A549 (cell line): ENCODE results near the gene MTCH2. TPM values are rescaled to one million over a fixed set of nuclear protein-coding genes. Genes with fewer than 3 reads are reported as not detected.

Experiments
- ATAC-seq, 2 experiments: fragments of 200-7000 bp in 1 of 2; fragments of >200 bp in 1 of 2; cut with Nextera tagmentation in 1 of 2; cut with Tn5 transposase in 1 of 2; 3 replicates each; pipeline versions ENCODE4 v1.8.0 to v1.9.1; 2018 to 2020; ENCODE audit warnings: mild to moderate bottlenecking in 1 of 2, moderate library complexity in 1 of 2
- CTCF ChIA-PET: fragments of 300-600 bp; sonication (Branson Sonifier 250); formaldehyde crosslinking; extraction: SDS; loops from one replicate; lab custom pipeline; 2021; ENCODE audit warnings: antibody characterized with exemption, inconsistent platforms; lab: Yijun Ruan, JAX
- POLR2A ChIA-PET: fragments of 350-600 bp; formaldehyde crosslinking; extraction: SDS; loops from one replicate; lab custom pipeline; 2021; ENCODE audit warnings: antibody characterized with exemption, inconsistent platforms; lab: Yijun Ruan, JAX
- DNase-seq, 2 experiments: peaks; one replicate each; pipeline versions ENCODE4 v3.0.0 to v3.0.0-alpha.2; 2011 to 2016; ENCODE audit warnings: low read depth in 1 of 2, low spot score in 1 of 2
- FAIRE-seq: peaks from 2 replicates; lab custom pipeline; 2011; peaks lifted over from hg19 to GRCh38; lab: Jason Lieb, UNC
- H3K27ac ChIP-seq, 2 experiments: fragments of >200 bp; sonication (Bioruptor Twin); formaldehyde crosslinking; 3 replicates each; pipeline ENCODE4 v1.5.1; 2016 to 2017
- H3K4me1 ChIP-seq: fragments of >200 bp; sonication (Bioruptor Twin); formaldehyde crosslinking; 3 replicates; pipeline ENCODE4 v1.6.1; 2016
- H3K4me2 ChIP-seq: fragments of >200 bp; sonication (Bioruptor Twin); formaldehyde crosslinking; 3 replicates; pipeline ENCODE4 v1.6.1; 2016
- H3K4me3 ChIP-seq: fragments of >200 bp; sonication (Bioruptor Twin); formaldehyde crosslinking; 3 replicates; pipeline ENCODE4 v1.5.1; 2016
- H3K9me3 ChIP-seq: fragments of >200 bp; sonication (Bioruptor Twin); formaldehyde crosslinking; 3 replicates; pipeline ENCODE4 v1.6.1; 2016
- CBX2 ChIP-seq: fragments of 200-600 bp; sonication (generic); IDR thresholded peaks from 2 replicates; pipeline ENCODE4 v1.6.1; 2016; ENCODE audit warnings: low read depth, mild to moderate bottlenecking, borderline replicate concordance
- E2F6 ChIP-seq: IDR thresholded peaks from 2 replicates; pipeline ENCODE4 v1.6.1; 2012; ENCODE audit warnings: low read depth, borderline replicate concordance
- GATA3 ChIP-seq: IDR thresholded peaks from 2 replicates; pipeline ENCODE4 v1.6.1; 2012; ENCODE audit warnings: borderline replicate concordance
- HOXB13 ChIP-seq: fragments of 250-450 bp; sonication (Bioruptor Pico); IDR thresholded peaks from 2 replicates; pipeline ENCODE4 v1.5.0; 2020; ENCODE audit warnings: low read depth, mild to moderate bottlenecking, moderate library complexity
- KDM5A ChIP-seq: fragments of 200-600 bp; sonication (generic); IDR thresholded peaks from 2 replicates; pipeline ENCODE4 v1.6.1; 2016; ENCODE audit warnings: antibody characterized with exemption, mild to moderate bottlenecking
- MAFK ChIP-seq: fragments of 450-650 bp; IDR thresholded peaks from 2 replicates; pipeline ENCODE4 v1.6.1; 2014; ENCODE audit not compliant: partially characterized antibody
- MAZ ChIP-seq: fragments of 150-350 bp; IDR thresholded peaks from 2 replicates; pipeline ENCODE4 v1.6.1; 2014; ENCODE audit warnings: antibody characterized with exemption, low read depth, low read length, borderline replicate concordance
- POLR2AphosphoS2 ChIP-seq: conservative IDR thresholded peaks from 2 replicates; pipeline ENCODE4 v1.6.1; 2012; ENCODE audit warnings: low read length, improper control_type of control experiment, inconsistent platforms
- RAD21 ChIP-seq, 2 experiments: fragments of >200 bp in 1 of 2; sonication (Bioruptor Twin) in 1 of 2; formaldehyde crosslinking in 1 of 2; IDR thresholded peaks in 1 of 2; conservative IDR thresholded peaks in 1 of 2; 2 replicates in 1 of 2; 3 replicates in 1 of 2; pipeline ENCODE4 v1.6.1; 2012 to 2018; ENCODE audit warnings: inconsistent platforms in 1 of 2
- REST ChIP-seq: fragments of 200-600 bp; sonication (generic); IDR thresholded peaks from 2 replicates; pipeline ENCODE4 v1.6.1; 2016; ENCODE audit warnings: antibody characterized with exemption, mild to moderate bottlenecking, moderate library complexity
- SMC3 ChIP-seq: fragments of >200 bp; sonication (Bioruptor Twin); formaldehyde crosslinking; IDR thresholded peaks from 3 replicates; pipeline ENCODE4 v1.6.1; 2018; ENCODE audit warnings: inconsistent platforms
- TP53 ChIP-seq: fragments of 250-450 bp; sonication (Bioruptor Pico); IDR thresholded peaks from 2 replicates; pipeline ENCODE4 v1.5.0; 2021; ENCODE audit warnings: mild to moderate bottlenecking, moderate library complexity
- WGBS: methylation state at CpG from one replicate; pipeline ENCODE4 v1.1.6; 2017; ENCODE audit errors: missing lambda C conversion rate; 5-methylcytosine and 5-hydroxymethylcytosine counted together
- polyA plus RNA-seq, 4 experiments: library from polyadenylated mRNA; depleted of rRNA in 3 of 4; stranded (reverse); fragments of >200 nt; fragmentation: RNase III in 1 of 4; extraction: RNeasy Plus Mini Kit Qiagen cat#74134 plus additional on column Dnase treatment in 1 of 4; gene quantifications; 2 replicates in 3 of 4; 3 replicates in 1 of 4; pipeline ENCODE4 v1.2.3, GENCODE V29; 2011 to 2017
- TF ChIP-seq, protein P1 (sequence below): fragments of >200 bp; sonication (Bioruptor Twin); formaldehyde crosslinking; IDR thresholded peaks from 3 replicates; pipeline ENCODE4 v1.6.1; 2016
- TF ChIP-seq, protein P2 (sequence below): fragments of >200 bp; sonication (Bioruptor Twin); formaldehyde crosslinking; IDR thresholded peaks from 2 replicates; pipeline ENCODE4 v1.6.1; 2016
- TF ChIP-seq, protein P3 (sequence below): IDR thresholded peaks from 2 replicates; pipeline ENCODE4 v1.6.1; 2012
- TF ChIP-seq, protein P4 (sequence below): fragments of >200 bp; sonication (Bioruptor Twin); formaldehyde crosslinking; IDR thresholded peaks from 3 replicates; pipeline ENCODE4 v1.5.1; 2016

MTCH2 gene
- polyA plus RNA-seq, 2 of the 4 experiments (the other 2 are of a cell fraction): 179 to 222 TPM

- no peaks in the 10 kb centered on the region for H3K4me1 ChIP-seq
- ATAC-seq (no peak), FAIRE-seq (no peak), DNase-seq (no peak)
- WGBS: 95% methylated on average over 2 of the region's 2 CpGs
- TF ChIP-seq MAZ: no peak
- no peak for TF ChIP-seq E2F6
- TF ChIP-seq GATA3: no peak
- no peak for TF ChIP-seq TP53 (CRISPR knock-in tag)
- TF ChIP-seq, protein P1, sequence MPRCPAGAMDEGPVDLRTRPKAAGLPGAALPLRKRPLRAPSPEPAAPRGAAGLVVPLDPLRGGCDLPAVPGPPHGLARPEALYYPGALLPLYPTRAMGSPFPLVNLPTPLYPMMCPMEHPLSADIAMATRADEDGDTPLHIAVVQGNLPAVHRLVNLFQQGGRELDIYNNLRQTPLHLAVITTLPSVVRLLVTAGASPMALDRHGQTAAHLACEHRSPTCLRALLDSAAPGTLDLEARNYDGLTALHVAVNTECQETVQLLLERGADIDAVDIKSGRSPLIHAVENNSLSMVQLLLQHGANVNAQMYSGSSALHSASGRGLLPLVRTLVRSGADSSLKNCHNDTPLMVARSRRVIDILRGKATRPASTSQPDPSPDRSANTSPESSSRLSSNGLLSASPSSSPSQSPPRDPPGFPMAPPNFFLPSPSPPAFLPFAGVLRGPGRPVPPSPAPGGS: no peak
- TF ChIP-seq KDM5A: no peak
- H3K4me3 ChIP-seq: no peak overlapping the region
- no peaks in the 10 kb centered on the region for H3K9me3 ChIP-seq
- H3K27ac ChIP-seq: no peak overlapping the region
- H3K4me2 ChIP-seq: no peak overlapping the region
- POLR2A ChIA-PET: no interaction called here
- CTCF ChIA-PET: interaction anchor here (0.9 to 1.9 kb wide), 3 partner anchors 11 to 246 kb away, joined by 3 to 6 read pairs (median 5); no protein-coding TSS in a partner anchor
Observed at GRCh38 chr11:47620836-47621378, 21.5 kb downstream of the MTCH2 start.

GRCh38 chr11:47617417-47617809 is 24.9 kb downstream of the MTCH2 start:
- no peak overlapping the region for H3K4me3 ChIP-seq
- FAIRE-seq: no peak
- DNase-seq: no peak
- no peak overlapping the region for H3K27ac ChIP-seq
- H3K4me1 ChIP-seq: no peaks in the 10 kb centered on the region
- ChIA-PET CTCF (interaction anchor here (0.7 to 1.4 kb wide), 5 partner anchors 9 to 32 kb away, joined by 3 to 12 read pairs (median 3); no protein-coding TSS in a partner anchor), POLR2A (no interaction called here)
- ATAC-seq: no peak
- H3K4me2 ChIP-seq: no peak overlapping the region
- no peaks in the 10 kb centered on the region for H3K9me3 ChIP-seq
- TF ChIP-seq GATA3: no peak
- TF ChIP-seq, protein P2, sequence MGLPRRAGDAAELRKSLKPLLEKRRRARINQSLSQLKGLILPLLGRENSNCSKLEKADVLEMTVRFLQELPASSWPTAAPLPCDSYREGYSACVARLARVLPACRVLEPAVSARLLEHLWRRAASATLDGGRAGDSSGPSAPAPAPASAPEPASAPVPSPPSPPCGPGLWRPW: no peak
- TF ChIP-seq REST: no peak
- no peak for TF ChIP-seq MAFK
- no peak for TF ChIP-seq POLR2AphosphoS2
- TF ChIP-seq HOXB13 (CRISPR knock-in tag): no peak
- WGBS: 77% methylated on average over 3 of the region's 3 CpGs

GRCh38 chr11:47616726-47617416 is 25.5 kb downstream of the MTCH2 start:
- no peak overlapping the region for H3K4me3 ChIP-seq
- no peak overlapping the region for H3K27ac ChIP-seq
- ChIA-PET POLR2A (interaction anchor here (0.7 kb wide), 1 partner anchor 24 kb away, joined by 3 read pairs; no protein-coding TSS in a partner anchor), CTCF (interaction anchor here (0.7 to 1.4 kb wide), 5 partner anchors 9 to 31 kb away, joined by 3 to 12 read pairs (median 3); no protein-coding TSS in a partner anchor)
- DNase-seq (peak; percentile 37 to 63), ATAC-seq (peak; percentile 76 to 86), FAIRE-seq (no peak)
- TF ChIP-seq CBX2 (no peak), SMC3 (0 out of 3 replicates have a peak, but pooled peaks have one; percentile 18), RAD21 (conservative IDR thresholded peaks at IDR 0.05 in 1 of 2, IDR thresholded peaks at IDR 0.05 in 1 of 2) (peak; percentile 33 to 75; a peak in 3 of 5 replicates)
- TF ChIP-seq, protein P3, sequence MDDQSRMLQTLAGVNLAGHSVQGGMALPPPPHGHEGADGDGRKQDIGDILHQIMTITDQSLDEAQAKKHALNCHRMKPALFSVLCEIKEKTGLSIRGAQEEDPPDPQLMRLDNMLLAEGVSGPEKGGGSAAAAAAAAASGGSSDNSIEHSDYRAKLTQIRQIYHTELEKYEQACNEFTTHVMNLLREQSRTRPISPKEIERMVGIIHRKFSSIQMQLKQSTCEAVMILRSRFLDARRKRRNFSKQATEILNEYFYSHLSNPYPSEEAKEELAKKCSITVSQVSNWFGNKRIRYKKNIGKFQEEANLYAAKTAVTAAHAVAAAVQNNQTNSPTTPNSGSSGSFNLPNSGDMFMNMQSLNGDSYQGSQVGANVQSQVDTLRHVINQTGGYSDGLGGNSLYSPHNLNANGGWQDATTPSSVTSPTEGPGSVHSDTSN: no peak
- TF ChIP-seq, protein P4, sequence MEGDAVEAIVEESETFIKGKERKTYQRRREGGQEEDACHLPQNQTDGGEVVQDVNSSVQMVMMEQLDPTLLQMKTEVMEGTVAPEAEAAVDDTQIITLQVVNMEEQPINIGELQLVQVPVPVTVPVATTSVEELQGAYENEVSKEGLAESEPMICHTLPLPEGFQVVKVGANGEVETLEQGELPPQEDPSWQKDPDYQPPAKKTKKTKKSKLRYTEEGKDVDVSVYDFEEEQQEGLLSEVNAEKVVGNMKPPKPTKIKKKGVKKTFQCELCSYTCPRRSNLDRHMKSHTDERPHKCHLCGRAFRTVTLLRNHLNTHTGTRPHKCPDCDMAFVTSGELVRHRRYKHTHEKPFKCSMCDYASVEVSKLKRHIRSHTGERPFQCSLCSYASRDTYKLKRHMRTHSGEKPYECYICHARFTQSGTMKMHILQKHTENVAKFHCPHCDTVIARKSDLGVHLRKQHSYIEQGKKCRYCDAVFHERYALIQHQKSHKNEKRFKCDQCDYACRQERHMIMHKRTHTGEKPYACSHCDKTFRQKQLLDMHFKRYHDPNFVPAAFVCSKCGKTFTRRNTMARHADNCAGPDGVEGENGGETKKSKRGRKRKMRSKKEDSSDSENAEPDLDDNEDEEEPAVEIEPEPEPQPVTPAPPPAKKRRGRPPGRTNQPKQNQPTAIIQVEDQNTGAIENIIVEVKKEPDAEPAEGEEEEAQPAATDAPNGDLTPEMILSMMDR: peak; percentile 44
- WGBS: 85% methylated on average over 10 of the region's 10 CpGs
- H3K9me3 ChIP-seq: no peaks in the 10 kb centered on the region
- no peak overlapping the region for H3K4me2 ChIP-seq
- no peaks in the 10 kb centered on the region for H3K4me1 ChIP-seq
